Effector memory CD4-positive, alpha-beta T cell (primary cell): ENCODE data around the gene PTPRZ1.

ENCODE experiments used
- DNase-seq, 3 donors: peaks; one replicate each; pipeline ENCODE4 v3.0.0-alpha.2; 2020
- H3K27ac ChIP-seq: 2 replicates; pipeline ENCODE4 v1.7.0; 2013; ENCODE audit warnings: mild to moderate bottlenecking, low read length, moderate library complexity; ENCODE audit not compliant: insufficient read depth, poor library complexity, severe bottlenecking
- H3K27me3 ChIP-seq: replicated peaks from 2 replicates; pipeline ENCODE4 v1.7.0; 2013; ENCODE audit warnings: mild to moderate bottlenecking, low read length; ENCODE audit not compliant: insufficient read depth, control insufficient read depth, poor library complexity, severe bottlenecking
- H3K36me3 ChIP-seq: 2 replicates; pipeline ENCODE4 v1.7.0; 2013; ENCODE audit warnings: mild to moderate bottlenecking, low read length, moderate library complexity; ENCODE audit not compliant: control insufficient read depth, insufficient read depth
- H3K4me1 ChIP-seq: 2 replicates; pipeline ENCODE4 v1.7.0; 2013; ENCODE audit warnings: low read length, mild to moderate bottlenecking; ENCODE audit not compliant: control insufficient read depth, insufficient read depth, poor library complexity, severe bottlenecking
- H3K4me3 ChIP-seq: 2 replicates; pipeline ENCODE4 v1.7.0; 2013; ENCODE audit warnings: low read length, low read depth, mild to moderate bottlenecking; ENCODE audit not compliant: insufficient read depth, poor library complexity, severe bottlenecking
- H3K9me3 ChIP-seq: 2 replicates; pipeline ENCODE4 v1.7.0; 2013; ENCODE audit warnings: mild to moderate bottlenecking, low read length, moderate library complexity; ENCODE audit not compliant: control insufficient read depth

Gene PTPRZ1

DNA sequence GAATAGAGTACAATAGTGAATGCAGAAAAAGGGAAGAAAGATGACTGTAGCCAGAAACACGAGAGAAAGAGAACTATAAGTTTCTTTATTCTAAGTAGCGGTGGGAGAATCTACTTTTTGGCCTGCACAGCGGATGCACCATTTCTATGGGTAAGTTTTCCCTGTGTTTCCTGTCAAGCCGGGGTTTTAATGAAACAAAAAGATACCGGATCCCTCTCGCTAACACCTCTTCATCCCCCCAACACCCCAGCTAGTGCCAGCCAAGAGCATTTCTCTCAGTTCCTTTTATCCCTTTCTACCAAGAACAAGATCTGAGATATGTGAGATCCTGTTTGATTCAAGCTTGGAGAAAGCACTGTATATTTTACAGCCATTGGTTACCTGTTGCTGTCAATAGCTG lies 14.7 kb downstream of the PTPRZ1 start:
- Histone ChIP-seq H3K9me3 (no peaks in the 10 kb centered on the region), H3K36me3 (no peaks in the 10 kb centered on the region), H3K4me1 (no peaks in the 10 kb centered on the region), H3K27ac (no peak overlapping the region), H3K27me3 (no peaks in the 10 kb centered on the region), H3K4me3 (no peak overlapping the region)
- no peak for DNase-seq

GRCh38 chr7:121890833-121891232 lies 17.9 kb downstream of the PTPRZ1 start:
- Histone ChIP-seq H3K4me1 (no peaks in the 10 kb centered on the region), H3K4me3 (no peak overlapping the region), H3K27ac (no peak overlapping the region), H3K27me3 (no peaks in the 10 kb centered on the region), H3K36me3 (no peaks in the 10 kb centered on the region), H3K9me3 (no peaks in the 10 kb centered on the region)
- DNase-seq: no peak

- no peaks in the 10 kb centered on the region for H3K4me1 ChIP-seq
- H3K4me3 ChIP-seq: no peak overlapping the region
- no peak for DNase-seq
- H3K27me3 ChIP-seq: no peaks in the 10 kb centered on the region
- no peak overlapping the region for H3K27ac ChIP-seq
- H3K36me3 ChIP-seq: no peaks in the 10 kb centered on the region
- H3K9me3 ChIP-seq: no peaks in the 10 kb centered on the region
Observed at GRCh38 chr7:121891731-121892130, 18.8 kb downstream of the PTPRZ1 start.

DNA sequence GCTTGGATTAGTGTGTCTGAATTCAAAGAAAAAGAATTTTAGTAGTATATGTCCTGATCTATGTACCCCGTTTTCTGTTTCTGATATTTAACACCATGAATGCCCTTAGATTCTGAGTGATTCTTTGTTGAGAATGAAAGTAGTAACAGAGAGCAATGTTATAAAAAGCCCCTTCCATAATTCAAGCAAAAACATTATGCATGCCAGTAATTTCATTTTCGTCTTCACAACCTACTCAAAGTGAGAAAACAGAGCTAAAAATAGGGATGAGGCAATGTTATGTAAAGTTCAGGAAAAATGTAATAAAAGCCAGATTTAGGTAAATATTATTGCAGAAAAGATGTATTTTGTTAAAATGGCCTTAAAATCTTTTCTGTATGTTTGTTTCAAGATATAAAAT lies 28.1 kb downstream of the PTPRZ1 start:
- Histone ChIP-seq H3K4me3 (no peak overlapping the region), H3K36me3 (no peaks in the 10 kb centered on the region), H3K4me1 (no peaks in the 10 kb centered on the region), H3K27ac (no peak overlapping the region), H3K9me3 (no peaks in the 10 kb centered on the region), H3K27me3 (no peaks in the 10 kb centered on the region)
- DNase-seq: no peak

DNA sequence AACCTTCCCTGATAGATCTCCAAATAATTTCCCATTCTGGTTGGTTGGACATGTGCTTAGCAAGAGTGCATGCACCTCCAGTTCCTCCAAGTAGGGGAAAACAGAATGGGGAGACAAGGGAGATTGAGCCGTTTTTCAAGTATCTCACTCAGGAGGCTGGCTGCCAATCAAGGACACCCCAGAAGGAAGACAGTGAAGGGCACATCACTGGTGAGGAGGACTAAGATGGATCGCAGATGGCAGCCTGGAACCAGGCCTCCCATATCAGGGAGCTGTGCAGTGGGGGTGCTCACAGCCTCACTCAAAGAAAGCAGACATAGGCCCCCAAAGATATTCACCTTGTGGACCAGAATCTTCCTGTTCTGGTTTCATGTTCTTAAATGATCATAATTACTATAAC lies 31.2 kb downstream of the PTPRZ1 start:
- no peak overlapping the region for H3K27ac ChIP-seq
- no peak for DNase-seq
- no peaks in the 10 kb centered on the region for H3K9me3 ChIP-seq
- H3K4me1 ChIP-seq: no peaks in the 10 kb centered on the region
- no peaks in the 10 kb centered on the region for H3K36me3 ChIP-seq
- H3K27me3 ChIP-seq: no peaks in the 10 kb centered on the region
- H3K4me3 ChIP-seq: no peak overlapping the region

DNA sequence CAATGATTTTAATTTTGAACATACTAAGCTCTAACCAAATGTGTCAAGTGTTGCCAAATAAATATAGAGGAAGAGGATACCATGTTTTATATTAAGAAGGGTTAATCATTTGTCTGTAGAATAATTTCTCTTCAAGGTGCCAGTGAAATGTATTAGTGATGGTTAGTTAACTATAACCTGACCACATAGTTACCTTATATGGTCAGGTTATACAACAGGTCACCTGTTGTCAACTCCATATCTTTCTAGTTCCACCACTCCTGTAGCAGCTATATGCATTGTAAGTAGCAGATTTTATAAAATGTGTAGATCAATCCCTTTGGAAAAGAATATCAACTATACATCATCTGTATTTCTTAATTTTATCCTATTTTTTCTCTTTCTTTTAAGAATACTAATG lies 35.1 kb downstream of the PTPRZ1 start:
- H3K4me3 ChIP-seq: no peak overlapping the region
- H3K9me3 ChIP-seq: no peaks in the 10 kb centered on the region
- no peaks in the 10 kb centered on the region for H3K4me1 ChIP-seq
- no peaks in the 10 kb centered on the region for H3K36me3 ChIP-seq
- DNase-seq: no peak
- no peaks in the 10 kb centered on the region for H3K27me3 ChIP-seq
- H3K27ac ChIP-seq: no peak overlapping the region

- H3K4me1 ChIP-seq: no peaks in the 10 kb centered on the region
- H3K9me3 ChIP-seq: no peaks in the 10 kb centered on the region
- DNase-seq: no peak
- no peak overlapping the region for H3K27ac ChIP-seq
- no peaks in the 10 kb centered on the region for H3K36me3 ChIP-seq
- no peaks in the 10 kb centered on the region for H3K27me3 ChIP-seq
- H3K4me3 ChIP-seq: no peak overlapping the region
Observed at GRCh38 chr7:121909716-121910345, 36.9 kb downstream of the PTPRZ1 start.

GRCh38 chr7:121913947-121914675 lies 41.1 kb downstream of the PTPRZ1 start:
- H3K36me3 ChIP-seq: no peaks in the 10 kb centered on the region
- no peak overlapping the region for H3K4me3 ChIP-seq
- no peaks in the 10 kb centered on the region for H3K27me3 ChIP-seq
- no peak overlapping the region for H3K27ac ChIP-seq
- DNase-seq: no peak
- H3K9me3 ChIP-seq: no peaks in the 10 kb centered on the region
- H3K4me1 ChIP-seq: no peaks in the 10 kb centered on the region

DNA sequence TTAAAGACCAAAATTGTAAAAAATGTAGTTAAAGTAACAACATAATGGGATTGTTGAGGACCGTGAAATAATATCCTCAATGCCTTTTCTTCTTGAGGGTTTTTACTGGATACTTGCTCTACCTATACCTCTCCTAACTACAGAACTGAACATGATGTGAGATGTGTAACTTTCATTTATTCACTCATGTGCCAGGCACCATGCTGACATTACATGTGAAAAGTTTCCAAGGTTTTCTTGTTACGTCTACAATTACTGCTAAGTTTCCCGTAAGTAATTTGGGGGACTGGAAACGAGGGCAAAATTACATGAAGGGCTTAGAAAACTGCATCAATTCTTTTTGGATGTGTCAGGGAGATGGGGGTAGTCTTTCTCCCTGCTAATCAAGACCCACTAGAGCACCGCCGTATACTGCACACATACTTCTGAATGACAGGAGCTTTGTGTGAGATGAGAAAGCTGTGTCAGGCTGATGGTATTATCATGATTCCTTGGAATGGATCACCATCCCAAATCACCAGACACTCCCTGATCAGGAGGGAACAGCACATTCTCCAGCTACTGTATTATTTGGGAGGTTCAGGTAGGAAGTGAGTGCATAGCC lies 41.8 kb downstream of the PTPRZ1 start:
- Histone ChIP-seq H3K36me3 (no peaks in the 10 kb centered on the region), H3K9me3 (no peaks in the 10 kb centered on the region), H3K4me1 (no peaks in the 10 kb centered on the region), H3K27ac (no peak overlapping the region), H3K4me3 (no peak overlapping the region), H3K27me3 (no peaks in the 10 kb centered on the region)
- DNase-seq: no peak

DNA sequence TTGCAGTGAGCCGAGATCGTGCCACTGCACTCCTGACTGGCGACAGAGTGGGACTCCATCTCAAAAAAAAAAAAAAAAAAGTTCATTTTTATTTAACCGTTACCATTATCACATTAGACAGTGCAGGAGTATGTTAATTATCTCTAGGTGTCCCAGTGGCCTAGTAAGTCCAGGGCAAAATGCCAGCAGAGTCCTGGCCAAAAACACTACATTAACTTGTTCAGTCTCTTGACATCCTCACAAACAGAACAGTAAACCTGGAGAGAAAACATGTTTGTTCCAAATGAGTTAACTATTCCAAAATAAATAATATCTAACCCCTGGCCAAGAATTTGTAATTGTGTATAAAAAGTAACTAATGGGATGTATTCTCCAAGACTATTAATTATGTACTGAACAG lies 43.2 kb downstream of the PTPRZ1 start:
- no peaks in the 10 kb centered on the region for H3K27me3 ChIP-seq
- no peak for DNase-seq
- H3K4me1 ChIP-seq: no peaks in the 10 kb centered on the region
- H3K27ac ChIP-seq: no peak overlapping the region
- H3K9me3 ChIP-seq: no peaks in the 10 kb centered on the region
- no peaks in the 10 kb centered on the region for H3K36me3 ChIP-seq
- no peak overlapping the region for H3K4me3 ChIP-seq
